ENCODE measurements around the gene CREG1.

- TF ChIP-seq CTCF (conservative IDR thresholded peaks at IDR 0.05; ENCODE audit: low read depth, low read length) (no peak), EZH2 (IDR thresholded peaks at IDR 0.05; ENCODE audit: borderline replicate concordance, low read depth, low read length, poor library complexity, severe bottlenecking) (no peak)
Observed at GRCh38 chr1:167582722-167583121, 29.2 kb upstream of the CREG1 start.

All from A673 (cell line).